Measurements from ENCODE around the gene CHST6. TPM values are rescaled to one million over a fixed set of nuclear protein-coding genes. Genes with fewer than 3 reads are reported as not detected.

The CHST6 gene
- total and polyA plus RNA-seq, 9 of the 15 experiments (the other 6 are each of a cell fraction or from before 2014, with no cell fraction given), result 0.01 to 0.05 (median 0.02) TPM; not detected in 6

- Histone ChIP-seq H3K9me3 (replicated peaks; ENCODE audit: control insufficient read depth, insufficient read depth, low read depth, low read length) (no peaks in the 10 kb centered on the region), H3K4me2 (ENCODE audit: insufficient read depth, low read length) (no peak overlapping the region), H3K79me2 (ENCODE audit: control insufficient read depth, insufficient read depth, low read length) (no peaks in the 10 kb centered on the region), H4K20me1 (replicated peaks; ENCODE audit: control insufficient read depth, insufficient read depth, low read length) (peaks cover 4% of the 10 kb centered on the region; the same call in 1 of the 2 replicates), H3K36me3 (ENCODE audit: control insufficient read depth, insufficient read depth, low read length) (no peaks in the 10 kb centered on the region), H3K4me3 (no peak overlapping the region), H3K27me3 (ENCODE audit: control insufficient read depth in 2 of 2, insufficient read depth in 2 of 2, low read length in 2 of 2) (peaks cover 20 to 44% of the 10 kb centered on the region in 2 experiments), H3K4me1 (replicated peaks in 1 of 2; ENCODE audit: control insufficient read depth in 2 of 2, insufficient read depth in 2 of 2, low read length in 2 of 2) (peaks cover 0 to 10% of the 10 kb centered on the region in 2 experiments; a peak in 1 of 5 replicates), H3K9me1 (ENCODE audit: control insufficient read depth, insufficient read depth, low read length) (no peaks in the 10 kb centered on the region), H3K27ac (ENCODE audit: extremely low read depth, low read depth, low read length) (no peak overlapping the region), H3K9ac (ENCODE audit: insufficient read depth in 1 of 2, low read depth in 2 of 2, low read length in 2 of 2) (peak overlapping the region in 1 of 2 experiments; percentile 56; a peak in 1 of 4 replicates), H2AFZ (ENCODE audit: low read depth, low read length) (no peak overlapping the region)
- in situ Hi-C loops (cut with MboI), result no loop called here
- intact Hi-C loops (cut with micrococcal nuclease), result no loop called here
- DNase-seq (ENCODE audit: extremely low read depth in 1 of 4, low spot score in 3 of 4), result no peak
- no peak for FAIRE-seq
- CTCF ChIA-PET (ENCODE audit: low intra/inter-chr PET ratio), result no interaction called here
- no peak for ATAC-seq
- WGBS (ENCODE audit: insufficient coverage, low coverage, missing lambda C conversion rate), result 44% methylated on average over 34 of the region's 34 CpGs
- POLR2A ChIA-PET, result interaction anchor here (0.6 to 5.1 kb wide), 10 partner anchors 9 to 1225 kb away, joined by 3 to 27 read pairs (median 4); no protein-coding TSS in a partner anchor
- no TSS peak for BruUV-seq (replicated peaks)
- TF ChIP-seq TBP (optimal IDR thresholded peaks at IDR 0.05; ENCODE audit: low read depth, low read length), result no peak
- TF ChIP-seq POLR2G (IDR thresholded peaks at IDR 0.05; ENCODE audit: low read depth, low read length), result peak; percentile 43
Measured at GRCh38 chr16:75535211-75535843, 40.1 kb upstream of the CHST6 start.

- DNase-seq (ENCODE audit: extremely low read depth in 1 of 4, low spot score in 3 of 4) (no peak), ATAC-seq (no peak; the same call in 2 of the 3 replicates), FAIRE-seq (no peak)
- Histone ChIP-seq H3K4me1 (replicated peaks in 1 of 2; ENCODE audit: control insufficient read depth in 2 of 2, insufficient read depth in 2 of 2, low read length in 2 of 2) (peaks cover 0 to 16% of the 10 kb centered on the region in 2 experiments; a peak in 1 of 5 replicates), H3K79me2 (ENCODE audit: control insufficient read depth, insufficient read depth, low read length) (no peaks in the 10 kb centered on the region), H3K36me3 (ENCODE audit: control insufficient read depth, insufficient read depth, low read length) (no peaks in the 10 kb centered on the region), H3K4me2 (ENCODE audit: insufficient read depth, low read length) (no peak overlapping the region), H3K9ac (ENCODE audit: insufficient read depth in 1 of 2, low read depth in 2 of 2, low read length in 2 of 2) (peak overlapping the region in 1 of 2 experiments; percentile 56; a peak in 1 of 4 replicates), H2AFZ (ENCODE audit: low read depth, low read length) (no peak overlapping the region), H4K20me1 (replicated peaks; ENCODE audit: control insufficient read depth, insufficient read depth, low read length) (peaks cover 4% of the 10 kb centered on the region; the same call in 1 of the 2 replicates), H3K27me3 (ENCODE audit: control insufficient read depth in 2 of 2, insufficient read depth in 2 of 2, low read length in 2 of 2) (peaks cover 22 to 51% of the 10 kb centered on the region in 2 experiments), H3K9me3 (replicated peaks; ENCODE audit: control insufficient read depth, insufficient read depth, low read depth, low read length) (no peaks in the 10 kb centered on the region), H3K9me1 (ENCODE audit: control insufficient read depth, insufficient read depth, low read length) (no peaks in the 10 kb centered on the region), H3K27ac (ENCODE audit: extremely low read depth, low read depth, low read length) (no peak overlapping the region), H3K4me3 (no peak overlapping the region)
- BruUV-seq (replicated peaks), result no TSS peak
- CTCF ChIA-PET (ENCODE audit: low intra/inter-chr PET ratio), result no interaction called here
- 23% methylated on average over 19 of the region's 19 CpGs for WGBS (ENCODE audit: insufficient coverage, low coverage, missing lambda C conversion rate)
- intact Hi-C loops (cut with micrococcal nuclease) (no loop called here), in situ Hi-C loops (cut with MboI) (no loop called here)
- peak; percentile 24; the same call in 1 of the 2 replicates for TF ChIP-seq ZBTB33 (CRISPR knock-in tag; IDR thresholded peaks at IDR 0.05)
- TF ChIP-seq ZNF518B (CRISPR knock-in tag; IDR thresholded peaks at IDR 0.05), result no peak
- POLR2A ChIA-PET, result interaction anchor here (0.7 to 5.1 kb wide), 10 partner anchors 8 to 122 kb away, joined by 3 to 27 read pairs (median 4); no protein-coding TSS in a partner anchor
Measured at GRCh38 chr16:75534560-75535205, 39.4 kb upstream of the CHST6 start.

Data from K562 (cell line).